ENCODE data around the gene ARSB.

DNA sequence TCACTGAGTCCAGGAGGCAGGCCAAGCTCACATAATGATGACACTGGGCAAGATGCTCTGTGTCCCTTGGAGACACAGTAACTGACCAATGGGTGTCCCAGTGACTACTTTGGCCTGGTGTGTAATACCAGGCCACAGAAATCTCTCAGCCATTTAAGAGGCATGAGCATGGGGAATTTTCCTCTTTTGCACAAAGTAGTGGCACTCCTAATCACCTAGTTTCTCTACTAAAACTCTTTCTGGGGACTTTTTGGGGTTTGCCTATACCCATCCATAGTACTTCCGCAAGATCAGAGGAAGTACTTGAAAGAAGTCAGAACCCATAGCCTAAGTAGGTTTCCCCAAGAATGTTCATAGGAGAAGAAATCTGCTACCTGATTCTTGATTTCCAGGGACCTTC is 161.9 kb downstream of the ARSB start:
- TF ChIP-seq, protein P1, sequence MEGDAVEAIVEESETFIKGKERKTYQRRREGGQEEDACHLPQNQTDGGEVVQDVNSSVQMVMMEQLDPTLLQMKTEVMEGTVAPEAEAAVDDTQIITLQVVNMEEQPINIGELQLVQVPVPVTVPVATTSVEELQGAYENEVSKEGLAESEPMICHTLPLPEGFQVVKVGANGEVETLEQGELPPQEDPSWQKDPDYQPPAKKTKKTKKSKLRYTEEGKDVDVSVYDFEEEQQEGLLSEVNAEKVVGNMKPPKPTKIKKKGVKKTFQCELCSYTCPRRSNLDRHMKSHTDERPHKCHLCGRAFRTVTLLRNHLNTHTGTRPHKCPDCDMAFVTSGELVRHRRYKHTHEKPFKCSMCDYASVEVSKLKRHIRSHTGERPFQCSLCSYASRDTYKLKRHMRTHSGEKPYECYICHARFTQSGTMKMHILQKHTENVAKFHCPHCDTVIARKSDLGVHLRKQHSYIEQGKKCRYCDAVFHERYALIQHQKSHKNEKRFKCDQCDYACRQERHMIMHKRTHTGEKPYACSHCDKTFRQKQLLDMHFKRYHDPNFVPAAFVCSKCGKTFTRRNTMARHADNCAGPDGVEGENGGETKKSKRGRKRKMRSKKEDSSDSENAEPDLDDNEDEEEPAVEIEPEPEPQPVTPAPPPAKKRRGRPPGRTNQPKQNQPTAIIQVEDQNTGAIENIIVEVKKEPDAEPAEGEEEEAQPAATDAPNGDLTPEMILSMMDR (IDR thresholded peaks at IDR 0.05): no peak
- TF ChIP-seq POLR2A (IDR thresholded peaks at IDR 0.05): no peak
